WTC11 (cell line): Measurements from ENCODE around the gene EVA1A. TPM values are rescaled to one million over a fixed set of nuclear protein-coding genes. Genes with fewer than 3 reads are reported as not detected.

Experiments used
- ATAC-seq: fragments of 200-7000 bp; cut with Tn5 transposase; 2 replicates; pipeline ENCODE4 v1.10.0; 2021; ENCODE audit warnings: mild to moderate bottlenecking, moderate library complexity
- CTCF ChIA-PET: fragments of 300-600 bp; sonication (Branson Sonifier 250); formaldehyde crosslinking; loops from one replicate; lab custom pipeline; 2021; ENCODE audit warnings: antibody characterized with exemption; lab: Charles Lee
- POLR2A ChIA-PET: fragments of 350-600 bp; sonication (Branson Sonifier 250); formaldehyde crosslinking; loops from one replicate; lab custom pipeline; 2021; ENCODE audit warnings: antibody characterized with exemption; lab: Charles Lee
- DNase-seq: peaks from one replicate; pipeline ENCODE4 v3.0.0; 2021; ENCODE audit warnings: low spot score
- H3K27ac Mint-ChIP-seq: 2 replicates; pipeline ENCODE4 v1.8.0; 2021; ENCODE audit warnings: mixed read lengths
- H3K27me3 Mint-ChIP-seq: 2 replicates; pipeline ENCODE4 v1.8.0; 2021; ENCODE audit warnings: low read depth, mild to moderate bottlenecking, moderate library complexity, mixed read lengths
- H3K36me3 Mint-ChIP-seq: 2 replicates; pipeline ENCODE4 v1.8.0; 2021; ENCODE audit warnings: mixed read lengths
- H3K4me1 Mint-ChIP-seq: 2 replicates; pipeline ENCODE4 v1.8.0; 2022; ENCODE audit warnings: mixed read lengths
- H3K4me3 Mint-ChIP-seq: 2 replicates; pipeline ENCODE4 v1.8.0; 2021; ENCODE audit warnings: mild to moderate bottlenecking, moderate library complexity, mixed read lengths
- H3K9me3 Mint-ChIP-seq: 2 replicates; pipeline ENCODE4 v1.8.0; 2021; ENCODE audit warnings: mixed read lengths
- AR ChIP-seq: fragments of 250-450 bp; sonication (Bioruptor Pico); IDR thresholded peaks from 2 replicates; pipeline ENCODE4 v1.9.0; 2021; ENCODE audit warnings: mild to moderate bottlenecking
- ERG ChIP-seq: fragments of 250-450 bp; sonication (Bioruptor Pico); IDR thresholded peaks from 2 replicates; pipeline ENCODE4 v1.8.0; 2021; ENCODE audit warnings: mild to moderate bottlenecking
- GTF2I ChIP-seq: fragments of 250-450 bp; sonication (Bioruptor Pico); conservative IDR thresholded peaks from 2 replicates; pipeline ENCODE4 v1.4.0; 2021; ENCODE audit warnings: mild to moderate bottlenecking
- NFATC4 ChIP-seq: fragments of 250-450 bp; sonication (Bioruptor Pico); IDR thresholded peaks from 2 replicates; pipeline ENCODE4 v1.9.0; 2021; ENCODE audit warnings: mild to moderate bottlenecking
- NR1H2 ChIP-seq: sonication (generic); formaldehyde crosslinking; IDR thresholded peaks from 2 replicates; pipeline ENCODE4 v1.9.0; 2021; ENCODE audit warnings: mild to moderate bottlenecking, moderate library complexity, missing genetic modification reagents
- PREB ChIP-seq: sonication (generic); formaldehyde crosslinking; IDR thresholded peaks from 2 replicates; pipeline ENCODE4 v1.8.1; 2022; ENCODE audit warnings: mild to moderate bottlenecking, missing genetic modification reagents, moderate library complexity, borderline replicate concordance
- PRRX2 ChIP-seq: fragments of 250-450 bp; sonication (Bioruptor Pico); IDR thresholded peaks from 2 replicates; pipeline ENCODE4 v1.8.0; 2021; ENCODE audit warnings: mild to moderate bottlenecking
- SMAD3 ChIP-seq: sonication (generic); formaldehyde crosslinking; IDR thresholded peaks from 2 replicates; pipeline ENCODE4 v1.8.0; 2022; ENCODE audit warnings: missing genetic modification reagents, mild to moderate bottlenecking, borderline replicate concordance
- SP1 ChIP-seq: sonication (generic); formaldehyde crosslinking; conservative IDR thresholded peaks from 2 replicates; pipeline ENCODE4 v1.8.1; 2022; ENCODE audit warnings: missing genetic modification reagents
- TP53 ChIP-seq: sonication (generic); formaldehyde crosslinking; IDR thresholded peaks from 2 replicates; pipeline ENCODE4 v1.8.1; 2023; ENCODE audit warnings: mild to moderate bottlenecking, missing genetic modification reagents
- USF2 ChIP-seq: sonication (generic); formaldehyde crosslinking; IDR thresholded peaks from 2 replicates; pipeline ENCODE4 v1.8.1; 2023; ENCODE audit warnings: mild to moderate bottlenecking, missing genetic modification reagents, moderate library complexity
- ZBTB43 ChIP-seq: sonication (generic); formaldehyde crosslinking; IDR thresholded peaks from 2 replicates; pipeline ENCODE4 v1.8.1; 2023; ENCODE audit warnings: mild to moderate bottlenecking, missing genetic modification reagents
- ZNF138 ChIP-seq: sonication (generic); formaldehyde crosslinking; conservative IDR thresholded peaks from 2 replicates; pipeline ENCODE4 v1.8.1; 2022; ENCODE audit warnings: mild to moderate bottlenecking, moderate library complexity, missing genetic modification reagents
- ZNF416 ChIP-seq: fragments of 250-450 bp; sonication (Bioruptor Pico); IDR thresholded peaks from 2 replicates; pipeline ENCODE4 v1.9.0; 2021; ENCODE audit warnings: mild to moderate bottlenecking, inconsistent platforms
- ZNF423 ChIP-seq: fragments of 250-450 bp; sonication (Bioruptor Pico); IDR thresholded peaks from 2 replicates; pipeline ENCODE4 v2.1.2; 2022; ENCODE audit warnings: mild to moderate bottlenecking, moderate library complexity
- ZNF671 ChIP-seq: fragments of 250-450 bp; sonication (Bioruptor Pico); IDR thresholded peaks from 2 replicates; pipeline ENCODE4 v1.8.0; 2021; ENCODE audit warnings: mild to moderate bottlenecking
- ZSCAN18 ChIP-seq: fragments of 250-450 bp; sonication (Bioruptor Pico); IDR thresholded peaks from 2 replicates; pipeline ENCODE4 v2.1.2; 2022; ENCODE audit warnings: mild to moderate bottlenecking, moderate library complexity
- total RNA-seq: library from RNA; stranded (reverse); gene quantifications from 3 replicates; pipeline ENCODE4 v1.2.3, GENCODE V29; 2021

EVA1A gene
- total RNA-seq, 1 experiment from 2014 or later = 4.1 TPM

- TF ChIP-seq TP53 (CRISPR knock-in tag) (no peak), NR1H2 (CRISPR knock-in tag) (no peak), ZNF138 (CRISPR knock-in tag) (no peak)
Measured at GRCh38 chr2:75564713-75565359, 4.1 kb upstream of the EVA1A start (continued).

GRCh38 chr2:75564026-75564688 is 3.4 kb upstream of the EVA1A start:
- CTCF ChIA-PET = interaction anchor here (1.1 to 1.5 kb wide), 3 partner anchors 10 to 64 kb away, joined by 3 to 4 read pairs (median 3); no protein-coding TSS in a partner anchor
- ATAC-seq = no peak
- H3K4me1 Mint-ChIP-seq = peaks cover 25% of the 10 kb centered on the region
- H3K36me3 Mint-ChIP-seq = no peaks in the 10 kb centered on the region
- no peaks in the 10 kb centered on the region for H3K9me3 Mint-ChIP-seq
- H3K27me3 Mint-ChIP-seq = peaks cover 28% of the 10 kb centered on the region
- no peak overlapping the region for H3K27ac Mint-ChIP-seq
- TF ChIP-seq USF2 (no peak), SP1 (no peak), ZNF416 (CRISPR knock-in tag) (no peak), GTF2I (no peak), ZNF423 (CRISPR knock-in tag) (no peak), ZSCAN18 (CRISPR knock-in tag) (no peak), NFATC4 (CRISPR knock-in tag) (no peak), SMAD3 (CRISPR knock-in tag) (no peak), AR (CRISPR knock-in tag) (no peak), ZBTB43 (CRISPR knock-in tag) (no peak), ERG (CRISPR knock-in tag) (no peak), ZNF671 (CRISPR knock-in tag) (no peak), PRRX2 (CRISPR knock-in tag) (no peak), PREB (CRISPR knock-in tag) (no peak)
- POLR2A ChIA-PET = interaction anchor here (0.8 kb wide), 1 partner anchor 1124 kb away, joined by 3 read pairs; no protein-coding TSS in a partner anchor
- H3K4me3 Mint-ChIP-seq = no peak overlapping the region
- DNase-seq = no peak
